GM06990 (cell line): ENCODE measurements around the gene WNT9A.
A peak's percentile ranks its signal among the peaks of the same experiment; 100 is the strongest.
"Not testable (repeated sequence)": the region's sequence is repeated elsewhere in the genome, so short reads cannot be mapped to it uniquely, and the experiment has no call there.

Experiments used
- DNase-seq: peaks from one replicate; pipeline ENCODE4 v3.0.0-alpha.2; 2011; ENCODE audit not compliant: insufficient read length; ENCODE audit errors: extremely low read depth
- H3K27me3 ChIP-seq: replicated peaks from 2 replicates; pipeline ENCODE4 v1.6.0; 2011; ENCODE audit warnings: low read length; ENCODE audit not compliant: control insufficient read depth, insufficient read depth
- H3K36me3 ChIP-seq: 2 replicates; pipeline ENCODE4 v1.5.1; 2011; ENCODE audit warnings: low read length; ENCODE audit not compliant: control insufficient read depth, insufficient read depth
- H3K4me3 ChIP-seq: replicated peaks from 2 replicates; pipeline ENCODE4 v1.5.1; 2011; ENCODE audit warnings: low read depth, mild to moderate bottlenecking, control low read depth, low read length
- CTCF ChIP-seq: IDR thresholded peaks from 2 replicates; pipeline ENCODE4 v1.5.1; 2011; ENCODE audit warnings: low read length, control low read depth, mild to moderate bottlenecking, inconsistent platforms; ENCODE audit not compliant: insufficient read depth, poor library complexity, severe bottlenecking

WNT9A gene

GRCh38 chr1:227971643-227972282 lies 24.0 kb upstream of the WNT9A start:
- H3K4me3 ChIP-seq, H3K36me3 ChIP-seq, DNase-seq, H3K27me3 ChIP-seq: not testable (repeated sequence)

- not testable (repeated sequence) for H3K4me3 ChIP-seq, H3K27me3 ChIP-seq, DNase-seq, H3K36me3 ChIP-seq
These were observed 23.5 kb upstream of the WNT9A start for GRCh38 chr1:227971216-227971615.

- DNase-seq, H3K4me3 ChIP-seq, H3K27me3 ChIP-seq, H3K36me3 ChIP-seq: not testable (repeated sequence)
These were observed 22.6 kb upstream of the WNT9A start for GRCh38 chr1:227970076-227970995.

- H3K27me3 ChIP-seq, H3K4me3 ChIP-seq, DNase-seq, H3K36me3 ChIP-seq: not testable (repeated sequence)
- peak; percentile 24 for TF ChIP-seq CTCF
These were observed 20.1 kb upstream of the WNT9A start for GRCh38 chr1:227967815-227968214.

GRCh38 chr1:227966733-227967132 lies 19.0 kb upstream of the WNT9A start:
- not testable (repeated sequence) for H3K4me3 ChIP-seq, DNase-seq, H3K36me3 ChIP-seq, H3K27me3 ChIP-seq

GRCh38 chr1:227961651-227962466 lies 14.1 kb upstream of the WNT9A start:
- Histone ChIP-seq H3K4me3 (no peak overlapping the region), H3K36me3 (no peaks in the 10 kb centered on the region), H3K27me3 (no peaks in the 10 kb centered on the region; the same call in none of the 2 replicates)
- TF ChIP-seq CTCF = no peak
- no peak for DNase-seq

- H3K36me3 ChIP-seq = no peaks in the 10 kb centered on the region
- no peak for TF ChIP-seq CTCF
- H3K4me3 ChIP-seq = no peak overlapping the region
- DNase-seq = no peak
- no peaks in the 10 kb centered on the region; the same call in none of the 2 replicates for H3K27me3 ChIP-seq
These were observed 11.7 kb upstream of the WNT9A start for GRCh38 chr1:227959325-227959860.
